ENCODE data around the gene TMUB1.

DNA sequence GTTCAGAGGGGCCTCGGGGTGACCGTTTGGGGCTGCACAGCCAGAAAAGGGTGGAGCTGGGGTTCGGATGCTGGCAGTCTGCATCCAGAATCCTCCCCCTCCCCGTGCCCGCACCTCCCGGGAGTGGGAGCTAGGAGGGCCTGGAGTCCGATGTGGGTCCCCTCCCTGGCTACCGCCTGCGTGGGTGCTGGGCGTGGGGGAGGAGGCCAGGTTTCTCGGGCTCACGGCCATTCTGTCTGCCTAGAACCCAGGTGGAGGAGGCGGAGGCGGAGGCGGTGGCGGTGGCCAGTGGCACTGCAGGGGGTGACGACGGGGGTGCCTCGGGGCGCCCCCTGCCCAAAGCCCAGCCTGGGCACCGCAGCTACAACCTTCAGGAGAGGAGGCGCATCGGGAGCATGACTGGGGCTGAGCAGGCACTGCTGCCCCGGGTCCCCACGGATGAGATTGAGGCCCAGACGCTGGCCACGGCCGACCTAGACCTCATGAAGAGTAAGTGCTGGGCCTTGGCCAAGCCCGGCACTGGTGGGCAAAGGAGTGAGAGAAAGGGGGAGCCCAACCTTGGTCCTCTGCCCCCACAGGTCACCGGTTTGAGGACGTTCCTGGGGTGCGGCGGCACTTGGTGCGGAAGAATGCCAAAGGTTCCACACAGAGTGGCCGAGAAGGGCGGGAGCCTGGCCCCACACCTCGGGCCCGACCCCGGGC is 16.9 kb downstream of the TMUB1 start:
- TF ChIP-seq, protein P1, sequence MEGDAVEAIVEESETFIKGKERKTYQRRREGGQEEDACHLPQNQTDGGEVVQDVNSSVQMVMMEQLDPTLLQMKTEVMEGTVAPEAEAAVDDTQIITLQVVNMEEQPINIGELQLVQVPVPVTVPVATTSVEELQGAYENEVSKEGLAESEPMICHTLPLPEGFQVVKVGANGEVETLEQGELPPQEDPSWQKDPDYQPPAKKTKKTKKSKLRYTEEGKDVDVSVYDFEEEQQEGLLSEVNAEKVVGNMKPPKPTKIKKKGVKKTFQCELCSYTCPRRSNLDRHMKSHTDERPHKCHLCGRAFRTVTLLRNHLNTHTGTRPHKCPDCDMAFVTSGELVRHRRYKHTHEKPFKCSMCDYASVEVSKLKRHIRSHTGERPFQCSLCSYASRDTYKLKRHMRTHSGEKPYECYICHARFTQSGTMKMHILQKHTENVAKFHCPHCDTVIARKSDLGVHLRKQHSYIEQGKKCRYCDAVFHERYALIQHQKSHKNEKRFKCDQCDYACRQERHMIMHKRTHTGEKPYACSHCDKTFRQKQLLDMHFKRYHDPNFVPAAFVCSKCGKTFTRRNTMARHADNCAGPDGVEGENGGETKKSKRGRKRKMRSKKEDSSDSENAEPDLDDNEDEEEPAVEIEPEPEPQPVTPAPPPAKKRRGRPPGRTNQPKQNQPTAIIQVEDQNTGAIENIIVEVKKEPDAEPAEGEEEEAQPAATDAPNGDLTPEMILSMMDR (IDR thresholded peaks at IDR 0.05; ENCODE audit: low read depth, low read length): no peak
- TF ChIP-seq EZH2phosphoT487 (IDR thresholded peaks at IDR 0.05; ENCODE audit: low read depth): no peak

Data from OCI-LY3 (cell line).